Kidney tubule cell (primary cell): Measurements from ENCODE around the gene SNX12.

Source experiments
- DNase-seq: peaks from one replicate; pipeline ENCODE4 v3.0.0-alpha.2; 2018; ENCODE audit warnings: low spot score

Gene SNX12

GRCh38 chrX:71068044-71068918 lies at the start of gene SNX12:
Gene SNX12, minus strand, starts transcription at chrX:71068334. Its CDS starts 28 bp downstream, at chrX:71068306.
- peak; percentile 95 for DNase-seq

- no peak for DNase-seq
Observed at GRCh38 chrX:71117358-71117757, 49.2 kb upstream of the SNX12 start.

- DNase-seq, result no peak
Observed at GRCh38 chrX:71111921-71112431, 43.8 kb upstream of the SNX12 start.

GRCh38 chrX:71111141-71111843 lies 43.2 kb upstream of the SNX12 start, which contains the start of gene IL2RG:
Gene IL2RG, minus strand, starts transcription at chrX:71111577. Its CDS starts 38 bp downstream, at chrX:71111539.
- DNase-seq, result no peak

GRCh38 chrX:71109051-71109450 lies 40.9 kb upstream of the SNX12 start:
- DNase-seq, result no peak

GRCh38 chrX:71107762-71108360 lies 39.7 kb upstream of the SNX12 start:
- DNase-seq, result no peak

- DNase-seq, result no peak
Observed at GRCh38 chrX:71107245-71107644, 39.1 kb upstream of the SNX12 start.

GRCh38 chrX:71106427-71106826 lies 38.3 kb upstream of the SNX12 start, which contains the start of gene CXorf65:
Gene CXorf65, minus strand, starts transcription at chrX:71106740. Its CDS starts 184 bp downstream, at chrX:71106556.
- DNase-seq, result no peak

- DNase-seq, result no peak
Observed at GRCh38 chrX:71105628-71106027, 37.5 kb upstream of the SNX12 start.

- DNase-seq, result no peak
Observed at GRCh38 chrX:71103110-71103983, 35.2 kb upstream of the SNX12 start.

- no peak for DNase-seq
Observed at GRCh38 chrX:71102292-71102691, 34.2 kb upstream of the SNX12 start.

- no peak for DNase-seq
Observed at GRCh38 chrX:71100581-71101505, 32.7 kb upstream of the SNX12 start.

GRCh38 chrX:71099736-71100135 lies 31.6 kb upstream of the SNX12 start:
- DNase-seq, result no peak

- no peak for DNase-seq
Observed at GRCh38 chrX:71098951-71099506, 30.9 kb upstream of the SNX12 start.

GRCh38 chrX:71098302-71098701 lies 30.2 kb upstream of the SNX12 start:
- DNase-seq, result peak; percentile 31

GRCh38 chrX:71096760-71097032 lies 28.6 kb upstream of the SNX12 start:
- DNase-seq, result no peak

- peak; percentile 34 for DNase-seq
Observed at GRCh38 chrX:71095981-71096759, 28.0 kb upstream of the SNX12 start.

GRCh38 chrX:71095555-71095980 lies 27.4 kb upstream of the SNX12 start, which contains the start of gene FOXO4:
Gene FOXO4, plus strand, starts transcription at chrX:71095851. Its CDS starts 678 bp downstream, at chrX:71096529.
- DNase-seq, result peak; percentile 83

- DNase-seq, result no peak
Observed at GRCh38 chrX:71095033-71095432, 26.9 kb upstream of the SNX12 start.
